HCT116 (cell line): ENCODE results near the gene FA2H.

Source experiments
- ELF1 ChIP-seq: IDR thresholded peaks from 2 replicates; pipeline ENCODE4 v1.6.1; 2012; ENCODE audit warnings: low read depth, borderline replicate concordance
- EZH2 ChIP-seq: fragments of 200-600 bp; sonication (generic); IDR thresholded peaks from 2 replicates; pipeline ENCODE4 v1.6.1; 2017; ENCODE audit warnings: antibody characterized with exemption, mixed run types
- EZH2phosphoT487 ChIP-seq: fragments of 200-600 bp; IDR thresholded peaks from 2 replicates; pipeline ENCODE4 v1.6.1; 2018; ENCODE audit warnings: antibody characterized with exemption, borderline replicate concordance
- FOSL1 ChIP-seq: IDR thresholded peaks from 2 replicates; pipeline ENCODE4 v1.6.1; 2012; ENCODE audit warnings: low read depth
- POLR2A ChIP-seq: IDR thresholded peaks from 2 replicates; pipeline ENCODE4 v1.7.0; 2011; ENCODE audit warnings: borderline replicate concordance; ENCODE audit not compliant: insufficient read depth, insufficient read length; ENCODE audit errors: extremely low read depth
- RAD21 ChIP-seq: IDR thresholded peaks from 2 replicates; pipeline ENCODE4 v1.6.1; 2012; ENCODE audit warnings: low read depth, mild to moderate bottlenecking
- SP1 ChIP-seq: IDR thresholded peaks from 2 replicates; pipeline ENCODE4 v1.6.1; 2012; ENCODE audit warnings: low read depth
- TCF7L2 ChIP-seq: IDR thresholded peaks from 2 replicates; pipeline ENCODE4 v1.7.0; 2011; ENCODE audit warnings: borderline replicate concordance, inconsistent platforms; ENCODE audit not compliant: insufficient read depth, insufficient read length; ENCODE audit errors: extremely low read depth
- ZNF274 ChIP-seq: fragments of 200-500 bp; sonication (Bioruptor generic); IDR thresholded peaks from 2 replicates; pipeline ENCODE4 v1.6.1; 2014; ENCODE audit warnings: mild to moderate bottlenecking, low read depth, low read length, inconsistent platforms
- TF ChIP-seq, protein P1 (sequence below), 3 experiments: fragments of 200-600 bp in 1 of 3; sonication (generic) in 1 of 3; IDR thresholded peaks in 2 of 3; conservative IDR thresholded peaks in 1 of 3; 2 replicates each; pipeline ENCODE4 v1.5.1; 2012 to 2017; ENCODE audit warnings: low read depth in 2 of 3, low read length in 2 of 3, antibody characterized with exemption in 1 of 3, borderline replicate concordance in 1 of 3, control low read depth in 1 of 3, mild to moderate bottlenecking in 1 of 3, mixed read lengths in 1 of 3, mixed run types in 1 of 3, moderate library complexity in 1 of 3; ENCODE audit not compliant: insufficient read depth in 1 of 3
- TF ChIP-seq, protein P2 (sequence below): IDR thresholded peaks from 2 replicates; pipeline ENCODE4 v1.6.1; 2012
- TF ChIP-seq, protein P3 (sequence below): IDR thresholded peaks from 2 replicates; pipeline ENCODE4 v1.6.1; 2012; ENCODE audit warnings: low read depth
- TF ChIP-seq, protein P4 (sequence below): IDR thresholded peaks from 2 replicates; pipeline ENCODE4 v1.6.1; 2012
- TF ChIP-seq, protein P5 (sequence below): IDR thresholded peaks from 2 replicates; pipeline ENCODE4 v1.6.1; 2011; ENCODE audit warnings: mild to moderate bottlenecking, low read length, moderate library complexity; ENCODE audit not compliant: insufficient replicate concordance; ENCODE audit errors: extremely low read depth

DNA sequence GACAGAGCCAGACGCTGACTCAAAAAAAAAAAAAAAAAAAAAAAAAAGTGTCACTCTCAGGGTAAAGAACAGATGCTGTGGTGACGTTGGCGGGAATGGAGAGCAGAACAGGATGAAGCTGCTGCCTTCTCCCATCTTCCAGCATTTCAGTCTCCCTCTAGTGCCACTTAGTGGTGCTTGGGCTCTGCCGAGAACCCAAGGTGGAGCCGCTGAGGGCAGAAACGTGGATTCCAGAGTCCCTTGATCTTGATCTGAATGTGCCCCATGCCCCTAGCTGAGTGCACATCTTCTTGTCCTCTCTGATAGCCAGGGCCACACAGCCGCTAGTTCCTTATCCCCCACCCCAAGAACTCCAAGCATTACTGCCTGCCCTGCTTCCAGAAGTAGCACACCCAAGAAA, 43.2 kb upstream of the FA2H start:
- TF ChIP-seq, protein P1, sequence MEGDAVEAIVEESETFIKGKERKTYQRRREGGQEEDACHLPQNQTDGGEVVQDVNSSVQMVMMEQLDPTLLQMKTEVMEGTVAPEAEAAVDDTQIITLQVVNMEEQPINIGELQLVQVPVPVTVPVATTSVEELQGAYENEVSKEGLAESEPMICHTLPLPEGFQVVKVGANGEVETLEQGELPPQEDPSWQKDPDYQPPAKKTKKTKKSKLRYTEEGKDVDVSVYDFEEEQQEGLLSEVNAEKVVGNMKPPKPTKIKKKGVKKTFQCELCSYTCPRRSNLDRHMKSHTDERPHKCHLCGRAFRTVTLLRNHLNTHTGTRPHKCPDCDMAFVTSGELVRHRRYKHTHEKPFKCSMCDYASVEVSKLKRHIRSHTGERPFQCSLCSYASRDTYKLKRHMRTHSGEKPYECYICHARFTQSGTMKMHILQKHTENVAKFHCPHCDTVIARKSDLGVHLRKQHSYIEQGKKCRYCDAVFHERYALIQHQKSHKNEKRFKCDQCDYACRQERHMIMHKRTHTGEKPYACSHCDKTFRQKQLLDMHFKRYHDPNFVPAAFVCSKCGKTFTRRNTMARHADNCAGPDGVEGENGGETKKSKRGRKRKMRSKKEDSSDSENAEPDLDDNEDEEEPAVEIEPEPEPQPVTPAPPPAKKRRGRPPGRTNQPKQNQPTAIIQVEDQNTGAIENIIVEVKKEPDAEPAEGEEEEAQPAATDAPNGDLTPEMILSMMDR (IDR thresholded peaks at IDR 0.05 in 2 of 3, conservative IDR thresholded peaks at IDR 0.05 in 1 of 3; ENCODE audit: borderline replicate concordance in 1 of 3, insufficient read depth in 1 of 3, low read depth in 2 of 3, low read length in 2 of 3): no peak
- TF ChIP-seq TCF7L2: no peak
- no peak for TF ChIP-seq FOSL1
- TF ChIP-seq, protein P2, sequence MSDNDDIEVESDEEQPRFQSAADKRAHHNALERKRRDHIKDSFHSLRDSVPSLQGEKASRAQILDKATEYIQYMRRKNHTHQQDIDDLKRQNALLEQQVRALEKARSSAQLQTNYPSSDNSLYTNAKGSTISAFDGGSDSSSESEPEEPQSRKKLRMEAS: no peak
- TF ChIP-seq, protein P3, sequence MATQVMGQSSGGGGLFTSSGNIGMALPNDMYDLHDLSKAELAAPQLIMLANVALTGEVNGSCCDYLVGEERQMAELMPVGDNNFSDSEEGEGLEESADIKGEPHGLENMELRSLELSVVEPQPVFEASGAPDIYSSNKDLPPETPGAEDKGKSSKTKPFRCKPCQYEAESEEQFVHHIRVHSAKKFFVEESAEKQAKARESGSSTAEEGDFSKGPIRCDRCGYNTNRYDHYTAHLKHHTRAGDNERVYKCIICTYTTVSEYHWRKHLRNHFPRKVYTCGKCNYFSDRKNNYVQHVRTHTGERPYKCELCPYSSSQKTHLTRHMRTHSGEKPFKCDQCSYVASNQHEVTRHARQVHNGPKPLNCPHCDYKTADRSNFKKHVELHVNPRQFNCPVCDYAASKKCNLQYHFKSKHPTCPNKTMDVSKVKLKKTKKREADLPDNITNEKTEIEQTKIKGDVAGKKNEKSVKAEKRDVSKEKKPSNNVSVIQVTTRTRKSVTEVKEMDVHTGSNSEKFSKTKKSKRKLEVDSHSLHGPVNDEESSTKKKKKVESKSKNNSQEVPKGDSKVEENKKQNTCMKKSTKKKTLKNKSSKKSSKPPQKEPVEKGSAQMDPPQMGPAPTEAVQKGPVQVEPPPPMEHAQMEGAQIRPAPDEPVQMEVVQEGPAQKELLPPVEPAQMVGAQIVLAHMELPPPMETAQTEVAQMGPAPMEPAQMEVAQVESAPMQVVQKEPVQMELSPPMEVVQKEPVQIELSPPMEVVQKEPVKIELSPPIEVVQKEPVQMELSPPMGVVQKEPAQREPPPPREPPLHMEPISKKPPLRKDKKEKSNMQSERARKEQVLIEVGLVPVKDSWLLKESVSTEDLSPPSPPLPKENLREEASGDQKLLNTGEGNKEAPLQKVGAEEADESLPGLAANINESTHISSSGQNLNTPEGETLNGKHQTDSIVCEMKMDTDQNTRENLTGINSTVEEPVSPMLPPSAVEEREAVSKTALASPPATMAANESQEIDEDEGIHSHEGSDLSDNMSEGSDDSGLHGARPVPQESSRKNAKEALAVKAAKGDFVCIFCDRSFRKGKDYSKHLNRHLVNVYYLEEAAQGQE: no peak
- no peak for TF ChIP-seq RAD21
- TF ChIP-seq, protein P4, sequence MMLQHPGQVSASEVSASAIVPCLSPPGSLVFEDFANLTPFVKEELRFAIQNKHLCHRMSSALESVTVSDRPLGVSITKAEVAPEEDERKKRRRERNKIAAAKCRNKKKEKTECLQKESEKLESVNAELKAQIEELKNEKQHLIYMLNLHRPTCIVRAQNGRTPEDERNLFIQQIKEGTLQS: no peak
- no peak for TF ChIP-seq ELF1
- no peak for TF ChIP-seq ZNF274
- no peak for TF ChIP-seq POLR2A
- no peak for TF ChIP-seq EZH2phosphoT487
- TF ChIP-seq, protein P5, sequence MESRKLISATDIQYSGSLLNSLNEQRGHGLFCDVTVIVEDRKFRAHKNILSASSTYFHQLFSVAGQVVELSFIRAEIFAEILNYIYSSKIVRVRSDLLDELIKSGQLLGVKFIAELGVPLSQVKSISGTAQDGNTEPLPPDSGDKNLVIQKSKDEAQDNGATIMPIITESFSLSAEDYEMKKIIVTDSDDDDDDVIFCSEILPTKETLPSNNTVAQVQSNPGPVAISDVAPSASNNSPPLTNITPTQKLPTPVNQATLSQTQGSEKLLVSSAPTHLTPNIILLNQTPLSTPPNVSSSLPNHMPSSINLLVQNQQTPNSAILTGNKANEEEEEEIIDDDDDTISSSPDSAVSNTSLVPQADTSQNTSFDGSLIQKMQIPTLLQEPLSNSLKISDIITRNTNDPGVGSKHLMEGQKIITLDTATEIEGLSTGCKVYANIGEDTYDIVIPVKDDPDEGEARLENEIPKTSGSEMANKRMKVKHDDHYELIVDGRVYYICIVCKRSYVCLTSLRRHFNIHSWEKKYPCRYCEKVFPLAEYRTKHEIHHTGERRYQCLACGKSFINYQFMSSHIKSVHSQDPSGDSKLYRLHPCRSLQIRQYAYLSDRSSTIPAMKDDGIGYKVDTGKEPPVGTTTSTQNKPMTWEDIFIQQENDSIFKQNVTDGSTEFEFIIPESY: no peak
- TF ChIP-seq SP1: no peak
- TF ChIP-seq EZH2: no peak
